Measurements from ENCODE around the gene COL6A2.

- TF ChIP-seq EZH2 (IDR thresholded peaks at IDR 0.05; ENCODE audit: insufficient read depth, poor library complexity, severe bottlenecking) = no peak
- no peak for TF ChIP-seq EZH2phosphoT487 (IDR thresholded peaks at IDR 0.05; ENCODE audit: insufficient read depth, low read depth)
Observed at GRCh38 chr21:46125846-46126301, 28.0 kb downstream of the COL6A2 start.

All from GM23248 (cell line).